Measurements from ENCODE around the gene MPHOSPH9.

MPHOSPH9 gene

DNA sequence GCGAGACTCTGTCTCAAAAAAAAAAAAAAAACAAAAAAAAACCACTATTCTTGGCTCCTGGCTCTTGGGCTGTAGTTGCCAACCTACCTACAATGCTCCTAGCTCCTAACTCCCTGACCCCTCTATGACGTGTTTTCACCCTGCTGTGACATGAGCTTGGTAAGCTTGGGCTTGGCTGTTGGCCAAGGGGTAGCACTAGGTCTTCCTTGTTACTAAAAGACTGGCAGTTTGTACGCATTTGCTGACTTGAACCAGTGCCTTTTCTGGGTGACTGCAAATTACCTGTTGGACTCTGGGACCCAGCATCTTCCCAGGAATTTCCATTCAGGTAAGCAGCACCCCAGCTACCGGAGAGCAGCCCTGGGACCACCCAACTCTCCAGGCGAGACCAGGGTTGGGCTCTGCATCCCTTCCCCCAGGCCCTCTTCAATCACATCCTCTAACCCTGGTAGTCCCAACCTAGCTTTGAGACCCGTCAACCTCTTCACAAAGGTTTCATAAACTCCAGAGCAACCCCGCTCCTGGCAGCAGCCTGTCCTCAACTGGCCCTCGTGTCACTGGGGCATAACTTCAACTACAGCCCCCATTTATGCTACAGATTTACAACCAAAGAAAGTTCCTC is 30.4 kb upstream of the MPHOSPH9 start:
- TF ChIP-seq ZFP30 (CRISPR knock-in tag; IDR thresholded peaks at IDR 0.05) = no peak
- TF ChIP-seq, protein P1, sequence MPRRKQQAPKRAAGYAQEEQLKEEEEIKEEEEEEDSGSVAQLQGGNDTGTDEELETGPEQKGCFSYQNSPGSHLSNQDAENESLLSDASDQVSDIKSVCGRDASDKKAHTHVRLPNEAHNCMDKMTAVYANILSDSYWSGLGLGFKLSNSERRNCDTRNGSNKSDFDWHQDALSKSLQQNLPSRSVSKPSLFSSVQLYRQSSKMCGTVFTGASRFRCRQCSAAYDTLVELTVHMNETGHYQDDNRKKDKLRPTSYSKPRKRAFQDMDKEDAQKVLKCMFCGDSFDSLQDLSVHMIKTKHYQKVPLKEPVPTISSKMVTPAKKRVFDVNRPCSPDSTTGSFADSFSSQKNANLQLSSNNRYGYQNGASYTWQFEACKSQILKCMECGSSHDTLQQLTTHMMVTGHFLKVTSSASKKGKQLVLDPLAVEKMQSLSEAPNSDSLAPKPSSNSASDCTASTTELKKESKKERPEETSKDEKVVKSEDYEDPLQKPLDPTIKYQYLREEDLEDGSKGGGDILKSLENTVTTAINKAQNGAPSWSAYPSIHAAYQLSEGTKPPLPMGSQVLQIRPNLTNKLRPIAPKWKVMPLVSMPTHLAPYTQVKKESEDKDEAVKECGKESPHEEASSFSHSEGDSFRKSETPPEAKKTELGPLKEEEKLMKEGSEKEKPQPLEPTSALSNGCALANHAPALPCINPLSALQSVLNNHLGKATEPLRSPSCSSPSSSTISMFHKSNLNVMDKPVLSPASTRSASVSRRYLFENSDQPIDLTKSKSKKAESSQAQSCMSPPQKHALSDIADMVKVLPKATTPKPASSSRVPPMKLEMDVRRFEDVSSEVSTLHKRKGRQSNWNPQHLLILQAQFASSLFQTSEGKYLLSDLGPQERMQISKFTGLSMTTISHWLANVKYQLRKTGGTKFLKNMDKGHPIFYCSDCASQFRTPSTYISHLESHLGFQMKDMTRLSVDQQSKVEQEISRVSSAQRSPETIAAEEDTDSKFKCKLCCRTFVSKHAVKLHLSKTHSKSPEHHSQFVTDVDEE (CRISPR knock-in tag; IDR thresholded peaks at IDR 0.05) = no peak
- TF ChIP-seq ZC3H10 (CRISPR knock-in tag; IDR thresholded peaks at IDR 0.05) = no peak
- TF ChIP-seq RARB (CRISPR knock-in tag; IDR thresholded peaks at IDR 0.05) = no peak
- TF ChIP-seq ZFP3 (CRISPR knock-in tag; IDR thresholded peaks at IDR 0.05) = no peak
- TF ChIP-seq PPARA (CRISPR knock-in tag; IDR thresholded peaks at IDR 0.05; ENCODE audit: borderline replicate concordance) = no peak
- TF ChIP-seq ZNF8 (CRISPR knock-in tag; IDR thresholded peaks at IDR 0.05) = no peak
- TF ChIP-seq CSDC2 (CRISPR knock-in tag; IDR thresholded peaks at IDR 0.05) = no peak
- TF ChIP-seq GLIS3 (CRISPR knock-in tag; IDR thresholded peaks at IDR 0.05) = no peak
- TF ChIP-seq, protein P2, sequence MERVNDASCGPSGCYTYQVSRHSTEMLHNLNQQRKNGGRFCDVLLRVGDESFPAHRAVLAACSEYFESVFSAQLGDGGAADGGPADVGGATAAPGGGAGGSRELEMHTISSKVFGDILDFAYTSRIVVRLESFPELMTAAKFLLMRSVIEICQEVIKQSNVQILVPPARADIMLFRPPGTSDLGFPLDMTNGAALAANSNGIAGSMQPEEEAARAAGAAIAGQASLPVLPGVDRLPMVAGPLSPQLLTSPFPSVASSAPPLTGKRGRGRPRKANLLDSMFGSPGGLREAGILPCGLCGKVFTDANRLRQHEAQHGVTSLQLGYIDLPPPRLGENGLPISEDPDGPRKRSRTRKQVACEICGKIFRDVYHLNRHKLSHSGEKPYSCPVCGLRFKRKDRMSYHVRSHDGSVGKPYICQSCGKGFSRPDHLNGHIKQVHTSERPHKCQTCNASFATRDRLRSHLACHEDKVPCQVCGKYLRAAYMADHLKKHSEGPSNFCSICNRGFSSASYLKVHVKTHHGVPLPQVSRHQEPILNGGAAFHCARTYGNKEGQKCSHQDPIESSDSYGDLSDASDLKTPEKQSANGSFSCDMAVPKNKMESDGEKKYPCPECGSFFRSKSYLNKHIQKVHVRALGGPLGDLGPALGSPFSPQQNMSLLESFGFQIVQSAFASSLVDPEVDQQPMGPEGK (CRISPR knock-in tag; IDR thresholded peaks at IDR 0.05; ENCODE audit: borderline replicate concordance) = no peak
- no peak for TF ChIP-seq ESRRG (CRISPR knock-in tag; IDR thresholded peaks at IDR 0.05)
- TF ChIP-seq ZNF70 (CRISPR knock-in tag; IDR thresholded peaks at IDR 0.05) = no peak
- TF ChIP-seq OSR1 (CRISPR knock-in tag; IDR thresholded peaks at IDR 0.05) = no peak
- no peak for ATAC-seq

DNA sequence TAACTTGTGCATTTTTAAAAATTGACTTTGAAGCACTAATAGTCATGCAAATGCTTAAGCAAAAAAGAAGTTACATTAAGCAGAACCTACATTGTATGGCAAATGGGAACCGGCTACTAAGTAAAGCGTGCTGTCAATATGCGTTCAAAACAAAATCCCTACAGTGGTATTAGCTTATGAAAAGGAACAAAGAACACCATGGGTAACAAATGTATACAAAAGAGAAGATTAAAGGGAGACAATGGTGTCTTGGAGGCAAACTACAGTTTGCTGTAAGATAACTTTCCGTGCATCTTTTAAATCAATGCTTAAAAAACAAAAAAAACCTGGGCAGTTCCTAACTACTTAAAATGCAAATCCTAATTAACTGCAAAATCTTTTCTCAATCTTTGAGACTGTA is 28.3 kb upstream of the MPHOSPH9 start:
- no peak for ATAC-seq
- TF ChIP-seq, protein P2 (CRISPR knock-in tag; IDR thresholded peaks at IDR 0.05; ENCODE audit: borderline replicate concordance) = no peak
- TF ChIP-seq ZNF70 (CRISPR knock-in tag; IDR thresholded peaks at IDR 0.05) = no peak
- TF ChIP-seq ESRRG (CRISPR knock-in tag; IDR thresholded peaks at IDR 0.05) = no peak
- no peak for TF ChIP-seq OSR1 (CRISPR knock-in tag; IDR thresholded peaks at IDR 0.05)
- no peak for TF ChIP-seq PPARA (CRISPR knock-in tag; IDR thresholded peaks at IDR 0.05; ENCODE audit: borderline replicate concordance)
- TF ChIP-seq ZFP30 (CRISPR knock-in tag; IDR thresholded peaks at IDR 0.05) = no peak
- TF ChIP-seq ZC3H10 (CRISPR knock-in tag; IDR thresholded peaks at IDR 0.05) = no peak
- TF ChIP-seq GLIS3 (CRISPR knock-in tag; IDR thresholded peaks at IDR 0.05) = no peak
- TF ChIP-seq ZNF8 (CRISPR knock-in tag; IDR thresholded peaks at IDR 0.05) = no peak
- TF ChIP-seq, protein P3, sequence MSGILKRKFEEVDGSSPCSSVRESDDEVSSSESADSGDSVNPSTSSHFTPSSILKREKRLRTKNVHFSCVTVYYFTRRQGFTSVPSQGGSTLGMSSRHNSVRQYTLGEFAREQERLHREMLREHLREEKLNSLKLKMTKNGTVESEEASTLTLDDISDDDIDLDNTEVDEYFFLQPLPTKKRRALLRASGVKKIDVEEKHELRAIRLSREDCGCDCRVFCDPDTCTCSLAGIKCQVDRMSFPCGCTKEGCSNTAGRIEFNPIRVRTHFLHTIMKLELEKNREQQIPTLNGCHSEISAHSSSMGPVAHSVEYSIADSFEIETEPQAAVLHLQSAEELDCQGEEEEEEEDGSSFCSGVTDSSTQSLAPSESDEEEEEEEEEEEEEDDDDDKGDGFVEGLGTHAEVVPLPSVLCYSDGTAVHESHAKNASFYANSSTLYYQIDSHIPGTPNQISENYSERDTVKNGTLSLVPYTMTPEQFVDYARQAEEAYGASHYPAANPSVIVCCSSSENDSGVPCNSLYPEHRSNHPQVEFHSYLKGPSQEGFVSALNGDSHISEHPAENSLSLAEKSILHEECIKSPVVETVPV (CRISPR knock-in tag; IDR thresholded peaks at IDR 0.05) = no peak
- TF ChIP-seq ARNTL (CRISPR knock-in tag; IDR thresholded peaks at IDR 0.05; ENCODE audit: borderline replicate concordance, low read depth) = no peak
- no peak for TF ChIP-seq ISL1 (CRISPR knock-in tag; IDR thresholded peaks at IDR 0.05)
- TF ChIP-seq ZNF565 (CRISPR knock-in tag; conservative IDR thresholded peaks at IDR 0.05; ENCODE audit: low read depth) = no peak
- TF ChIP-seq BACH2 (CRISPR knock-in tag; IDR thresholded peaks at IDR 0.05; ENCODE audit: borderline replicate concordance) = no peak
- no peak for TF ChIP-seq TOX (CRISPR knock-in tag; IDR thresholded peaks at IDR 0.05; ENCODE audit: borderline replicate concordance)
- TF ChIP-seq, protein P4, sequence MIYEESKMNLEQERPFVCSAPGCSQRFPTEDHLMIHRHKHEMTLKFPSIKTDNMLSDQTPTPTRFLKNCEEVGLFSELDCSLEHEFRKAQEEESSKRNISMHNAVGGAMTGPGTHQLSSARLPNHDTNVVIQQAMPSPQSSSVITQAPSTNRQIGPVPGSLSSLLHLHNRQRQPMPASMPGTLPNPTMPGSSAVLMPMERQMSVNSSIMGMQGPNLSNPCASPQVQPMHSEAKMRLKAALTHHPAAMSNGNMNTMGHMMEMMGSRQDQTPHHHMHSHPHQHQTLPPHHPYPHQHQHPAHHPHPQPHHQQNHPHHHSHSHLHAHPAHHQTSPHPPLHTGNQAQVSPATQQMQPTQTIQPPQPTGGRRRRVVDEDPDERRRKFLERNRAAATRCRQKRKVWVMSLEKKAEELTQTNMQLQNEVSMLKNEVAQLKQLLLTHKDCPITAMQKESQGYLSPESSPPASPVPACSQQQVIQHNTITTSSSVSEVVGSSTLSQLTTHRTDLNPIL (CRISPR knock-in tag; IDR thresholded peaks at IDR 0.05; ENCODE audit: low read depth) = no peak
- no peak for TF ChIP-seq TCF4 (CRISPR knock-in tag; IDR thresholded peaks at IDR 0.05; ENCODE audit: borderline replicate concordance)

Data from SK-N-SH treated with all-trans-retinoic acid at 6 μM for 48 hours (cell line).